Esophagus squamous epithelium (tissue), 4 donors: ENCODE measurements around the gene TMCC3.

ENCODE experiments used
- CTCF ChIP-seq, 6 experiments: fragments of 450-650 bp in 4 of 6; fragments of 200-600 bp in 2 of 6; sonication (generic) in 2 of 6; IDR thresholded peaks; one replicate each; pipeline ENCODE4 v1.5.1; 2016 to 2019; ENCODE audit warnings: antibody characterized with exemption in 6 of 6, mild to moderate bottlenecking in 4 of 6, moderate library complexity in 4 of 6
- POLR2A ChIP-seq, 4 donors: fragments of 450-650 bp; IDR thresholded peaks; one replicate each; pipeline ENCODE4 v1.6.1; 2017; ENCODE audit warnings: antibody characterized with exemption in 4 of 4, mild to moderate bottlenecking in 4 of 4, moderate library complexity in 3 of 4

- no peak for TF ChIP-seq CTCF (IDR thresholded peaks at IDR 0.05)
- peak in 1 of 4 donors; percentile 7 for TF ChIP-seq POLR2A (IDR thresholded peaks at IDR 0.05)
These were observed 89.7 kb downstream of the TMCC3 start for GRCh38 chr12:94560431-94561221.
